ENCODE results near the gene TMEM217.

GRCh38 chr6:37305841-37306425, 48.0 kb upstream of the TMEM217 start:
- TF ChIP-seq POLR2A (IDR thresholded peaks at IDR 0.05) = no peak
- no peak for TF ChIP-seq CTCF (IDR thresholded peaks at IDR 0.05)
